ENCODE measurements around the gene FOXM1. TPM values are rescaled to one million over a fixed set of nuclear protein-coding genes. Genes with fewer than 3 reads are reported as not detected.
A peak's percentile ranks its signal among the peaks of the same experiment; 100 is the strongest.

The FOXM1 gene
- polyA plus RNA-seq, 3 donors, result 31.6 to 40.9 (median 37.4) TPM

DNA sequence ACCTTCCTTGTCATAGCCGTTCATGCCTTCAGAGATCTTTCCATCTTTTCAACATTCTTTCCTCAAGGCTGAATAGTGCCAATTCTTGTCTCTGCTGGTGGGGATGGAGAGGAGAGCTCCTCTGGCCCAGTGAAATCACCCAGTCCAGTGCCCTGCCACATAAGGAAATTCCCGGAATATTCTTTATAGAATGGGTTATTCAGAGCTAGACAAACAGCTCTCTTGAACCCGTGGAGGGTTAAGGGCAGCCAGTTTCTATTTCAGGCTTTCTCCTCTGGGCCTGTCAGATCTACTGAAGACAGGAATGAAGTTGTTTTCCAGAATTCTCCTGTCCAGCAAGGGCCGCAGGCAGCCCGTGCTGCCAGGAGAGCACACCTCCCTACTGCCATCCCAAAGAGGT, 34.0 kb downstream of the FOXM1 start:
- DNase-seq, result no peak

- DNase-seq, result no peak
These were observed 35.8 kb downstream of the FOXM1 start for GRCh38 chr12:2841056-2841650.

GRCh38 chr12:2836574-2836973, 40.4 kb downstream of the FOXM1 start:
- DNase-seq, result no peak

DNA sequence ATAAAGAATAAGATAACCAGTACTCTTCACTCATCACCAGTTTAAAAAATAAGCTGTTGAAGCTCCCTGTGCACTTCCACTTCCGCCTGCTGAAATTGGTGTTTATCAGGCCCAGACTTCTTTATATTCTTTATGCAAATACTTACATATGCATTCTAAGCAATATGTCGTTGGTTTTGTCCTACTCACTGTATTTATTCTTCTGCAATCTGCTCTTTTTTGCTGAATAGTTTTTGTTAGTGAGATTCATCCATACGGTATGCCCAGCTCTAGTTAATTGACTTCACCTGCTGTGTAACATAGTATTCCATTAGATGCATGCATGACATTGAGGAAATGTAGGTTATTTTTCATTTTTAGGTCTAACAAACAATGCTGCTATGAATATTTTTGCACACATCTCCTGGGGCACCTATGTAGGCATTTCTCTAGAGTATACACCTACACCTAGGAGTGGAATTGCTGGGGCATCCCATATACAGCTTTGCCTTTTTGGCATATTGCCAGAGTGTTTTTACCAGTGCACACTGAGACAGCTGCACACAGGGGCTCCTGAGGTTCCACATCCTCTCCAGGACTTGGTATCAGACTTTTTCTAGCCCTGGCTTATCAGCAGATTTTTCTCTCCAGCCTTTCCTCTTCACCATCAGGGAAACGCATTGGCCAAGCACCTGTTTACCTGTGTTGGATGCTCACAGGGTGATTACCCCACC, 41.1 kb downstream of the FOXM1 start:
- no peak for DNase-seq

DNA sequence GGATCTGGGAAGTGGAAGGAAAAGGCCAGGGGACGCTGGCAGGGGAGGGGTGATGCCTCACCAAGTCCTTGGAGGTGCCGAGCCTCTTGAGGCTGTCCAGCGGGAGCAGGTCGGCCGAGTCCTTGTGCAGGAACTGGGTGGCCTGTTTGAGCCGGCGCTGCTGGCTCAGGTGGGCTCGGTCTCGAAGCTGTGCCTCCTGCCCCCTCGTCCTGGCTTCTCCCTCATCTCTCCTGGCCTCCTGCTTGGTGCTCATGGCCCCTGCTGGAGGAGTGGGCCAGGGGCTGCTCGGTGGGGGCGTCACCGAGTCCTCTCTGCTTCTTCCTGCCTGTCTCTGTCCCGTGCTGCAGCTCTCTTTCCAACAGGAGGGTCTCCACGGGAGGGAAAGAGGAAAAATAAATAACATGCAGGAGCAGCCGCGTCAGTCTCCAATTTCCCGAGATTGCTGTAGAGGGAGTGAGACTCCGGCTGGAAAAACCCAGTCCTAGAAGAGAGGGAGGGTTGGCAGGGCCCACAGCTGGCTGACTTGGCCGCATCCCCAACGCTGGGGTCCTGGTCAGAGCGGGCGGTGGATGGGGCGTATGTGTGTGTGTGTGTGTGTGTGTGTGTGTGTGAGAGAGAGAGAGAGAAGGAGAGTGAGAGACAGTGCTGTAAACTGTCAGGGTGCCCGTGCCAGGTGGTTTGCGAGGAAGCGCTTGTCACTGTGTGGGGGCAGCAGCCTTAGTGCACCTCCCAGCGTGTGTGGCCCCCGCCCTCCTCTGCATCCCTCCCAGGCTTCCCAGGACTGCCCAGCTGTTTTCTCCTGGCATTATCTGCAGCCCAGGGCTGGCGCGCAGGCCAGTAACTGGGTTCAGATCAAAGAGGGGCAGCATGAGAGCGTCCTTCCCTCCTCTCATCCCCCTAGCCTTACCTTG, 42.1 kb downstream of the FOXM1 start, which contains the start of gene NRIP2:
Gene NRIP2, minus strand, starts transcription at position 455 of the 911 bp plus-strand sequence. Its CDS starts 52 bp downstream, at position 403.
- peak; percentile 84 for DNase-seq

DNA sequence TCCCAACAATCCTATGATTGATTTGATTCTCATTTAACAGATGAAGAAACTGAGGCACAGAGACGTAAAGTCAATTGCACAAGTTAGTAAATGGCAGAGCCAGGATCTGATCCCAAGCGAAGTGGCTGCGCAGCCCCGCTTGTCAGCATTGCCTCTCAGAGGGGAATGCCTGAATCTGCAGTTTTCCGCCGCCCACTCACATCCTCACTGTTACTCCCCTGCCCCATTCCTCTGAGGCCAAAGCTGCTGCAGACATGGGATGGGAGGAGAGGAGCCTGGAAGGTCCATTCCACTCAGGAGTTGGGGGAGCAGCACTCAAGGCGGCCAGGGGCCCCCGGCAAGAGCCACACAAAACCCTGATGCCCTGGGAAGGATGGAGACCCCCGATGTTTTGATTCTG, 43.2 kb downstream of the FOXM1 start:
- DNase-seq, result no peak

DNA sequence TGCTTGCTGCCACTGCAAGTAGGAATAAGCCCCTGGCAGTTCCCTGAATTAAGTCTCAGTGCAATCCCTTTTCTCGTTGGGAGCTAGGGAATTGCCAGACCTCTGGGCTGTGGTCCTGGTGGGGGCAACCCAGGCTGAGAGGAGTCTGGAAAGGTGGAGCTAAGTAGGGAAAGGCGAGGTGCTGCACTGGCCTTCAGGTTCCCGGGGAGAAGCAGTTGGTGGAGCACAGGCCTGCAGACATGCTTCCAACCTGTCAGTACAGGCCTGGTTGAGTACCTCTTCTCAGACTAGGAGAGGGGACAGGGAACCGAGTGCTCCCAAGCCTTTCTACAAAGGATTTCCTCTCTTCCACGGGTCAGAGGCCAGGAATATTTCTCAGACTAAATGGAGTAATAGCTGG, 43.6 kb downstream of the FOXM1 start:
- DNase-seq, result no peak

- no peak for DNase-seq
These were observed 44.3 kb downstream of the FOXM1 start for GRCh38 chr12:2832550-2833127.

- no peak for DNase-seq
These were observed 47.7 kb downstream of the FOXM1 start for GRCh38 chr12:2829275-2829674.

- no peak for DNase-seq
These were observed 50.1 kb downstream of the FOXM1 start for GRCh38 chr12:2826721-2827515.

GRCh38 chr12:2826036-2826435, 50.9 kb downstream of the FOXM1 start:
- no peak for DNase-seq

DNA sequence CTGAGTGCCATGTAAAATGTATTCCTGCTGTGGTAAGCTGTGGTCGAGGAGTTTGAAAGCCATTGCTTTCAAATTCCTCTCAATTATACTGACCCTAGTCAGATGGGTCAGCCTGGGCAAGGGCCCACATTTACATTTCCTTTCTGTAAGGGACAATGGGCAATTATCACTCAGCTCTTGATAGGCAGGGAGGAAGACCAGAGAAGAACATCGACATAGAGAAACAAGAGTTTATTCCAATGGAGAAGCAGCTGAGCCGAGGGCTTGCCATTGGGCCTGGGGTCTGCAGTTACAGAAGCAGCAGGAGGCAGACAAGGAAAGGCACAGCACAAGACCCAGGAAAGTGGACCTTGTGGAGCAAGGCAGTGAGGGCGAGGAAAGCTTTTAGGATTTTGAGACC, 51.8 kb downstream of the FOXM1 start:
- no peak for DNase-seq

DNA sequence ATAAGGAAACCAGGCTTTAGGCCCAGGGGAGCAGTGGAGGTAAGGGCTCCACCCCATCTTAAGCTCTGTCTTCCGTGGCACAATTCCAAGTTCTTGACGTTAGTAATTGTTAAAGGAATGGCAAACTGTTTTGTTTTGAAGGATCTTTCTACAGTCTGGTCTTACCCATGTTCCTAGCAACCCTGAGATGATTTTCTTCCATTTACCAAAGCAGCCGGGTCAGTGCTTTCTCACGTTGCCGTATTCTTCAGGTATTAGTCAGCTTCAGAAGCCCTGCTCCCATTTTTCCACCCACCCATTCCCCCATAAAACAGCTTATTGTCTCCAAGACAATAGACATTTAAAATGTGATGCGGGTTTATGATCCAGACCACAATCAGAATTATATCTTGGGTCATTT, 52.4 kb downstream of the FOXM1 start:
- no peak for DNase-seq

GRCh38 chr12:2823483-2823882, 53.5 kb downstream of the FOXM1 start:
- DNase-seq, result no peak

DNA sequence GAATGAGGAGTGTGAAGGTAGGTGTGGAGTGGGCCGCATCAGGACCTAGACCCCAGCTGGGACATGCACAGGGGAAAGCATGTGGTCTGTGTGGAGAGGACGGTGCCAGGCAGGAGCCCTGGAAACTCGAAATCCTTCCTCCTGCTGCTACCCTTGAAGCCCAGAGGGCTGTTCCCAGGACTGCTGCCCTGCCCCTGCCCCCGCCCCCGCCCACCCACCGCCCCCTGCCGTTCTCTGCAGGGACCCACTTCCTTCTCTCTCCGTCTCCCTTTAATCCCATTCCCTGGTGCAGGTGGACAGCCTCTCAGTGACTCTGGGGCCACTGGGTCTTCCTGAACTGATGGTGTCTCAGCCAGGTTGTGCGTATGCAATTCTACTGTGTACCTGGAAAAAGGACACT, 56.5 kb downstream of the FOXM1 start:
- no peak for DNase-seq

DNA sequence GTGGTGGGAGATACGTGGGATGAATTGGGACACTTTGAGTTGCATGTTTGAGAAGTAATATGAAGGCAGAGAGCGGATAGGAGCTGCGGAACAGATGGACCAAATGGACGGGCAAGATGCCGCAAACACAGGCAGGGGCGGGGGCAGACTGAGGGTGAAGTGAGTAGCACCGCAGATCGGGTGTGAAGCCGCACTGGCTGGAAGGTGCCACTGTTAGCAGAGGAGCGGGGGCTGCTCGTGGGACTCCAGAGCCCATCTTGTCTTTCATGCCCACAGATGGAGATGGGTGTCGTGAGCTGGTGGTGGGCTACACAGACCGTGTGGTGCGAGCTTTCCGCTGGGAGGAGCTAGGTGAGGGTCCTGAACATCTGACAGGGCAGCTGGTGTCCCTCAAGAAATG, 57.2 kb downstream of the FOXM1 start:
- no peak for DNase-seq

- DNase-seq, result no peak
These were observed 63.5 kb downstream of the FOXM1 start for GRCh38 chr12:2813214-2814185.

DNA sequence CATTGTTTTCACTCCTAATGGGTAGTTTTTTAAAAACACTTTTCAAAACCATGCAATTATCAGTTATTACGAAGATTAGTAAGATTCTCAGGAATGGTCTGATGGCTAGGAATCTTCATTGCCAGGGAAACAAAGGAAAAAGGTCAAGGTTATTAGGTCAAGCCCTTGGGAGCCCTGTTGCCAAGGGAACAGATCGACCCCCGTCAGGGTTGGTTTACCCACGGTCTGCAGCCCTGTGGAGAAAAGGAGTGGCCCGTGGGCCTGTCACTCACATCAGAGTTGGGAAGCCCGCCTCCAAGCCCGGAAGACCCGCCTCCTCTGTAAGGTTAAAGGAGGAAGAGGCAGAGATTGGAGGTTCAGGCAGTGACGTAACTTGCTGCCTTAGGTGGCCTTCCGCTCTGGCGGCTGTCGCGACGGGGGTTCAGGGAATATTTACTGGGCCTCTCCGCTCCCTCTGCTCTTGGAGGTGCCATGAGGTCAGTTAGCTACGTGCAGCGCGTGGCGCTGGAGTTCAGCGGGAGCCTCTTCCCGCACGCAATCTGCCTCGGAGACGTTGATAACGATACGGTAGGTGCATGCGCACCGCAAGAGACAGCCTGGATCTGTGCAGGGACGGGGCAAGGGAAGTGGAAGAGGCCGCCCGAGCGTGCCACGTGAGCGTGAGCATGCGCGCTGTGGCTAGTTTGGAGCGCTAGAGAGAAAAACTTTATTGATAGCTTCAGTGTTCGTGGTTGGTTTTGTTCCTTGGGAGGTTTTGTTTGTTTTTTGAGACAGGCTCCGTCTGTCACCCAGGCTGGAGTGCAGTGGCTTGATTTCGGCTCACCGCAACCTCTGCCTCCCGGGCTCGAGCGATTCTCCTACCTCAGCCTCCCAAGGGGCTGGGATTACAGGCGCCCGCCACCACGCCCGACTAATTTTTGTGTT, 64.4 kb downstream of the FOXM1 start, which contains the start of gene ITFG2:
Gene ITFG2, plus strand, starts transcription at position 379 of the 924 bp plus-strand sequence. Its CDS starts 93 bp downstream, at position 472.
- peak; percentile 99 for DNase-seq

GRCh38 chr12:2811801-2812200, 65.2 kb downstream of the FOXM1 start:
- DNase-seq, result no peak

Measured in renal pelvis (tissue), 4 donors.